Ramos (cell line): ENCODE measurements around the gene ARL10.

ENCODE experiments used
- in situ Hi-C: fragments of 300-500 bp; cut with MboI; formaldehyde crosslinking; loops from one replicate; pipeline ENCODE4 v1.14.3; 2022; ENCODE audit warnings: low sequenced_read_pairs; ENCODE audit not compliant: unreplicated experiment

The ARL10 gene

DNA sequence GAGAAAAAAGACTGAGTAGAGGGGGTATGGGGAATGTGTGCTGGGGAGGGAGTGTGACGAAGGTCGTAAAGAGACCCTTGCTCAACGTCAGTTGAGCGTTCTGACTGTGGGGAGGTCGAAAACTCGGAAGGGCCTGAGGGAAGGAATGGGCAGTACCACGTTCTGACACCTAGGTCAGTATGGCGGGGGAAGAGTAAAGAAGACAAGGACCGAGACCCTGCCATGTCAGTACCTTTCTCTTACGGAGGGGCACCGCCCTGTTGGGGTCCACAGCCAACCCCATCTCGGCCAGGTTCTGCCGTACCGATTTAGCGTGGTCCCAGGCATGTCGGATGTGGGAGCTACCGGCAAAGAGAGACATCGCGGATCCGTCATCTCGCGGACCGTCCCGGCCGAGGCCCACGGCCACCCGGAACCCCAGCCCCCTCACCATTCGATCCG, 22.7 kb downstream of the ARL10 start:
- in situ Hi-C loops, result no loop called here

DNA sequence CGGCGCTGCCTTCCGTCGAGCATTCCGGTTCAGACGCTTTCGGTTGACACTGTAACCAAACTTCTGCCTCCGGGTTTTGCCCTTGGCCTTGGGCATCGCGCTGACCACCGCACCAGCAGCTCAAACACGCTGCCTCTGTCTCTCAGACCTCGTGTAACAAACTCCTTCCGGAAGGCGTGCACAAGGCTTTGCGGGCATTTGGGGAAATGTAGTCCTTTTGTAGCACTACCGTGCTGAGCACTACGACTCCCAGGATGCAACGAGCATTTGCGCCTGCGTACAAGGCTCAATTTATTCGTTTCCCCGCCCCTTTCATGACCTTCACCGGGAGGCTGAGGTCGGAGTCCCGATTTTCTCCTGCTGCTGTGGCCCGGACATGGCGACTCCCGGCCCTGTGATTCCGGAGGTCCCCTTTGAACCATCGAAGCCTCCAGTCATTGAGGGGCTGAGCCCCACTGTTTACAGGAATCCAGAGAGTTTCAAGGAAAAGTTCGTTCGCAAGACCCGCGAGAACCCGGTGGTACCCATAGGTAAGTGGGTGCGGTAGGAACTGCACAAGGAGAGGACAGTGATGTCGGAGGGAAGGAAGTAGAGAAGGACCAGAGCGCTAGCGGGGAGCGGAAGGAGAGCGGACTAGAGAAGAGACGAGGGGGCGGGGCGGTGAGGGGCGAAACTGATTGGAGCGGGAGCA, 23.3 kb downstream of the ARL10 start, which contains the start of the genes HIGD2A and NOP16:
TSS of gene HIGD2A (plus strand) at position 308 of the 691 bp plus-strand sequence. CDS start at position 377, 69 bp downstream.
TSS of gene NOP16 (minus strand) at position 155 of the 691 bp plus-strand sequence. CDS start at position 96, 59 bp downstream.
- in situ Hi-C loops, result no loop called here

DNA sequence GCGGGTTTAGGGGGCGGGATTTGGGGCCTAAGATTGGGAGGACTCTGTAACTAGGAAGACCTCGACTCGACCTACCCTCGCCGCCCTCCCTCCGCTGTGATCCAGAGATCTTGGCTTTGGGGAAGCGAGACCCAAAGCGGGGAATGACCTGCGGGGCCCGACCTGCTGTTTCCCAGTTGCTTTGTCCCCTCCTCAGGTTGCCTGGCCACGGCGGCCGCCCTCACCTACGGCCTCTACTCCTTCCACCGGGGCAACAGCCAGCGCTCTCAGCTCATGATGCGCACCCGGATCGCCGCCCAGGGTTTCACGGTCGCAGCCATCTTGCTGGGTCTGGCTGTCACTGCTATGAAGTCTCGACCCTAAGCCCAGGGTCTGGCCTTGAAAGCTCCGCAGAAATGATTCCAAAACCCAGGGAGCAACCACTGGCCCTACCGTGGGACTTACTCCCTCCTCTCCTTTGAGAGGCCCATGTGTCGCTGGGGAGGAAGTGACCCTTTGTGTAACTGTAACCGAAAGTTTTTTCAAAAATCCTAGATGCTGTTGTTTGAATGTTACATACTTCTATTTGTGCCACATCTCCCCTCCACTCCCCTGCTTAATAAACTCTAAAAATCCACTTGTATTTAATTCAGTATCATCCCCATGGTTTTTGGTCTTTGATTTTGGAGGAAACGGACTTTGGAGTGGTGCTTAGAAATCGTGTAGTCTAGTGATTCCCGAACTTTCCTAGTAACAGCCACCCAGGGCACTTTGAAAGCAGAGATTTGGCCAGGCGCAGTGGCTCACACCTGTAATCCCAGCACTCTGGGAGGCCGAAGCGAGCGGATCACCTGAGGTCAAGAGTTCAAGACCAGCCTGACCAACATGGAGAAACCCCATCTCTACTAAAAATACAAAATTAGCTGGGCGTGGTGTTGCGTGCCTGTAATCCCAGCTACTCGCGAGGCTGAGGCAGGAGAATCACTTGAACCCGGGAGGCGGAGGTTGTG, 24.1 kb downstream of the ARL10 start:
- in situ Hi-C loops, result no loop called here

DNA sequence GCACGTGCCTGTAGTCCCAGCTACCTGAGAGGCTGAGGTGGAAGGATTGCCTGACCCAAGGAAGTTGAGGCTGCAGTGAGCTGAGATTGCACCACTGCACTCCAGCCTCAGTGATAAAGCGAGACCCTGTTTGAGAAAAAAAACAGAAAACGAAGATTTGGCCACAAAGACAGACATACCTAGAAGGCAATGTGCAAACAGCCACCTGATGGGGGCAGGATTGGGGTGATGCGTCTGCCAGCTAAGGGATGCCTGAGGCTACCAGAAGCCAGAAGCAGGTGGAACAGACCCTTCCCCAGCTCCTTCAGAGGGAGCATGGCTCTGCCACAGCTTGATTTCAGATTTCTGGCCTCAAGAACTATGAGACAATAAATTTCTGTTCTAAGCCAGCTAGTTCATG, 26.2 kb downstream of the ARL10 start:
- in situ Hi-C loops, result no loop called here

DNA sequence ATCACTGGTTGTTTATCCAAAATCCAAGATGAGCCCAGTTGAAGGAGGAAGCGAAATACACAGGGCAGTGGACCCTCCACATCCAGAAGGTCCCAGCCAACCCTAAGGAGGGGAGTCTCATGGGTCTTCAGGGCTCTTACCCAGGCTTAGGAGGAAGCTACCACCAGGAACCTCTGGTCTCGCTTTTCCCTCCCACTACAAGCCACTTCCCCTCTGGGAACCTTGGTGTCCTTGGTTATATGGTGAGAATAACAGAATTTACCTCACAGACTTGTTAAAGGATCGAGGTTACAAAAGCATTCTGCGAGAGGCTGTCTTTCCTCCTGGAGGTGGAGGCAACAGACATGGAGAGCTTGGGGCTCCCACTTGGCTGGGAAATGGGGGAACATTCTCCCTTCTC, 26.7 kb downstream of the ARL10 start:
- in situ Hi-C loops, result no loop called here

DNA sequence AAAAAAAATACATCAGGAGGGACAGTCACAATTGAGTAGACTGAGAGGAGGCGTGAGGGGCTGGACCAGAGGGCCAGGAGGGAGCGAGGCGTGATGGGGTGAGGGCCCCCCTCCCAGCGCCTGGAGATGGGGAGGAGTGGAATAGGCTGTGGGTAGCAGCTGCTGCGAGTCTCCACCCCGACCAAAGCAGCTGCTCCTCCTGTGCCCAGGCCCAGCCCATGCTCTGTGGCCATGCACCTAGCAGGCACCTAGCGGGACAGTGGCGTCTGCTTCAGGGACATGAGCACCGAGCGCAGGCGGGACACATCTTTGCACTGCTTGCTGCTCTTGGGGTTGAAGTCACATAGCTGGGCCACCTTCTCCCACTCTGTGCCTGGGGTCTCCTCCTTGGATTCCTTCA, 27.2 kb downstream of the ARL10 start:
- in situ Hi-C loops, result no loop called here

DNA sequence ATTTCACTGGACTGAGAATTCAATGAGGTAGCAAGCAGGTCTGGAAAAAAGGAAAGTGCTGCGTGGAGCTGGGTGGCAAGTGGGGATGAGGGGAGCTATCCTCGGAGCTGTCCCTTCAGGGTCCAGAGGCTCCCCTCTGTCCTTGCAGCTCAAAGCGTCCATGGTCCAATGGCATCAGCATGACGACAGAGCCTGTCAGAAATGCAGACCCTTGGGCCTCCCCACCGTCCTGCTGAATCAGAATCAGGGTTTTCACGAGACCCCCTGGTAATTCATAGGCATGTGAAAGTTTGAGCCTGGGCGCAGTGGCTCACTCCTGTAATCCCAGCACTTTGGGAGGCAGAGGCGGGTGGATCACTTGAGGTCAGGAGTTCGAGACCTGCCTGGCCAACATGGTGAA, 28.8 kb downstream of the ARL10 start:
- in situ Hi-C loops, result no loop called here

DNA sequence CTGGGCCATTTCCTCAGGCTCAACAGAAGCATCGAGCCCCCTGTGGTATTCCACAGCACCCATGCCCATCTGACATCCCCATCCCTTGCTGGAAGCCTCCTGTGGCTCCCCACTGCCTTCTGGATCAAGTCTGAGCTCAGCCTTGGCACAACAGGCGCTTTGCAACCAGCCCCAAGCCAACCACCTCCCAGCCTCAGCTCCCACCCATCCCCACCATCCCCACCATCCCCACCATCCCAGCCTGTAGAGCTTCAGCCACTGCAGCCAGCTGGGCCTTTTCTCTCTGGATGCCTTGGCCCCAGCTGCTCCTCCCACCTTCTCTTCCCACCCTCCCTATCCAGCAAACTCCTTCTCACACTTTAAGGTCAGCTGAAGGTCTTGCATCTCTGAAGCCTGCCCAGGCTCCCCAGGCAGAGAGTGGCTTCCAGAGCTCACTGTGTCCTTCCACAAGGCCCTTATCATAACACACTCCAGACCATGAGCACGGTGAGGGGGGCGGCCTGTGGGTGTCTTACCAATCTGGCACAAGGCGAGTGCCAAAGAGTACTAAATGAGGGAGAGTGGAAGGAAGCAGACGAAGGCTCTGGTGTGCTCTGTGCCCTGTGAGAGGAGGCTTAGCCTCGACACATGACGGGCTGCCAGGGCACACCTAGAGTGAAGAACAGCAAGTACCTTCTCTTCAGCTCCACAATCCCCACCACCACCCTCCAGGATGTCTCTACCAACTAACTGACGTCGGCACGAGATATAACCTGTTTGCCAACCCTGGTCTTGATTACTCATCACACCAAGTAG, 29.8 kb downstream of the ARL10 start:
- in situ Hi-C loops, result no loop called here

DNA sequence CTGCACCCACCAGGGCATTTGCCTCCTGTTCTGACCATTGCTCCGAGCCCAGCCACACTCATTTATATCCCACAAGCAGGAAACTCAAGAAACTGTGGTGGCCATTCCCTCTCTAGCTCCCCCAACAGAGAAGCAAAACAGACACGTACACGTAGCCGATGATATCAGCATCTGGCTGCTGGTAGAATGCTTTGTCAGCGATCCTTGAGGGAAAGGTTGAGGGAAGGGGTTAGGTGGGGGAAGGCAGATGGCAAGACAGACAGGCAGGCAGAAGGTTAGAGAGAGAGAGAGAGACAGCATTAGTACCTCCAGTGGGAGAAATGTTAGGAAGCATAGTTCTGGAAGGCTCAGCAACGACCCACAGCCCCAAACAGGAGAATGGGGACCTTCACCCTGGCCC, 31.0 kb downstream of the ARL10 start:
- in situ Hi-C loops, result no loop called here

DNA sequence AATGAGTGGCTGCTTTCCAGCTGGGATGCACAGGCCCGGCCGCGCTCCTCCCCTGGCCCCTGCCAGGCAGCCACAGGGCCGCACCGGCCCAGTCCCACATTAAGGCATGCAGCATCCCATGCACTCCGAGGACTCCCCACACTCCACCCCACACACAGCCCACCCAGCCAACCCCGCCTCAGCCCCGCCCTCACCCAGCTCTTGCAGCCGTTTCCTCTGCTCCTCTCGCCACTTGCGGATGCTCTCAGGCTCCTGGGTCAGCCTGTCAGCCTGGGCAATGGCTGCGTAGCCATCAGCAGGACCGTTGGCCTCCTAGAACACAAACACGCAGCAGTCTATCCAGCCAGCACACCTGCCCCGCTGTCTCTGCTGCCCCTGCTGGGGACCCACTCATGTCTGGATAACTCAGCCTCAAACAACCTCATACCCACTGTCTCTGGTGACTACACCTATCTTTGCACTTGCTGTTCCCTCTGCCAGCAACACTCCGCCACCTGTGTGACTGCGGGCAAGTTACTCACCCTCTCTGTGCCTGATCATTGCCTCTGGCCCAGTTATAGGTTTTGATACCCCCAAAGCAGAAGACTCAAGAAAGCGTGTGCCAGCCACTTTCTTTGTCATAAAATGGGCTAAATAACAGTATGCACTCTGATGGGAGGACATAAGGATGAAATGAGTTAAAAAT, 32.6 kb downstream of the ARL10 start:
- in situ Hi-C loops, result no loop called here

DNA sequence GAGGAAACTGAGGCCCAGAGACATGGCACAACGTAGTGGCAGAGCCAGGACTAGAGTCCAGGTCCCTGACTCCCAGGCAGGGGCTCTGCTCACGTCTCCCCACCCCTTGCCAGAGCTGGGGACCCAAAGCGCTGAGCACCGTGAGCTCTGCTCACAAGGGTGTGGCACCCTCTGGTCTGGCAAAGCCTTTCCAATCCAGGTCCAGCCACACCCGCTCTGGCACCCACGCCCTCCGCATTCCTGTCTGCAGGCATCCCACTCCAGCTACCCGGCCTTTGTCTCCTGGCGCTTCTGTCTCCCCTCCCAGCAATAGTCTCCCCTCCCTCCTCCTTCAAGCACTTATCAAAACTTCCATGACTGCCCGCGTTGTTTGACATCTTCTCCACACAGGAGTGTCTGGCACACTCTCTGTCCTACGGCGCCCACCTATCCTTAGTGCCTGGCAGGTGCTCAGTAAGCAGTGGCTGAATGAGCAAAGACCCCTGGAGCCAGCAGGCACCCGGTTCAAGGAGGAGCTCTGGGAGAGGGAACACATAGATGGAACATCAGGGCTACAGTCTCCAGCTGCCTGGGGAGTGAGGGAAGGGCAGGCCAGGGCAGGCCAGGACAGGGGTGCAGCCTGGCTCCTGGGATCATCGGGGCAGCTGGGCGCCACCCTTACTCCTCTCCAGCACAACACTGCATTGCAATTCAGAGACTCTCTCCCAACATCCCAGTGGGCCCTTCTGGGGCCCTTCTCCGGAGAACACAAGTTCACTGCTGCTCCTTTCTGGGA, 35.3 kb downstream of the ARL10 start:
- in situ Hi-C loops, result loop anchor here (25.0 kb wide), 1 partner anchor 663 kb away; no protein-coding TSS in a partner anchor

DNA sequence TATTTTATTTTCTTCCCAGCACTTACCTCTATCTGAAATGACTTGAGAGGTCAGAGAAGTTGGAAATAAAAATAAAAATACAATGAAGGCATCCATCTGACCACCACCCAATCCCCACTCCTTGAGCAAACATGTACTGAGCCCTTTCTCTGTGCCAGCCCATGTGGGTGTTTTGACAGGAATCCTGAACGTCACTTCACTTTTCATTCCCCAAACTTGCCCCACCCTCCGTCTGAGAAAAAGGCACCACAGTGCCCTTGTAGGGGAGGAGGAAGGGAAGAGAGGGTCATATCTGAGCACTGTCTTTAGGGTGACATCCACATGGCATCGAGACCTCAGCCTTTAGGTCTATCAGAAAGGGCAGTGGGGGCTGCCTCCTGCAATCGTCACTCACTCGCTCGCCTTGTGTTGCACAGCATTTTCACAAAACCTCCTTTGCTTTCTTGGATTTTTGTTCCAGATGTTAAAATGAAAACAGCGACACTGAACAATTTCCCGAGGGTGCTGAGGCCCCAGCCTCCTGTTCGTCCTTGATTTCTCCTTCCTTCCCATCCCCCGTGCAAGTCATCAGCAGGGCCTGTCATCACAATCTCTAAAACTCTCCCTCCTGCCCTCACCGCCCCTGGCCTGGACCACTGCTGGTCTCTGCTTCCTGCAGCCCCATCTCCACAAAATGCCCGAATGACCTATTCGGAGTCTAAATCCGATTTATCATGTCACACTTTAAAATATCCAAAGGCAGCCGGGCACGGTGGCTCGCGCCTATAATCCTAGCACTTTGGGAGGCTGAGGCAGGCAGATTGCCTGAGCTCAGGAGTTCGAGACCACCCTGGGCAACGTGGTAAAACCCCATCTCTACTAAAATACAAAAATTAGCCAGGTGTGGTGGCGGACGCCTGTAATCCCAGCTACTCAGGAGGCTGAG, 36.3 kb downstream of the ARL10 start:
- in situ Hi-C loops, result loop anchor here (25.0 kb wide), 1 partner anchor 664 kb away; no protein-coding TSS in a partner anchor

DNA sequence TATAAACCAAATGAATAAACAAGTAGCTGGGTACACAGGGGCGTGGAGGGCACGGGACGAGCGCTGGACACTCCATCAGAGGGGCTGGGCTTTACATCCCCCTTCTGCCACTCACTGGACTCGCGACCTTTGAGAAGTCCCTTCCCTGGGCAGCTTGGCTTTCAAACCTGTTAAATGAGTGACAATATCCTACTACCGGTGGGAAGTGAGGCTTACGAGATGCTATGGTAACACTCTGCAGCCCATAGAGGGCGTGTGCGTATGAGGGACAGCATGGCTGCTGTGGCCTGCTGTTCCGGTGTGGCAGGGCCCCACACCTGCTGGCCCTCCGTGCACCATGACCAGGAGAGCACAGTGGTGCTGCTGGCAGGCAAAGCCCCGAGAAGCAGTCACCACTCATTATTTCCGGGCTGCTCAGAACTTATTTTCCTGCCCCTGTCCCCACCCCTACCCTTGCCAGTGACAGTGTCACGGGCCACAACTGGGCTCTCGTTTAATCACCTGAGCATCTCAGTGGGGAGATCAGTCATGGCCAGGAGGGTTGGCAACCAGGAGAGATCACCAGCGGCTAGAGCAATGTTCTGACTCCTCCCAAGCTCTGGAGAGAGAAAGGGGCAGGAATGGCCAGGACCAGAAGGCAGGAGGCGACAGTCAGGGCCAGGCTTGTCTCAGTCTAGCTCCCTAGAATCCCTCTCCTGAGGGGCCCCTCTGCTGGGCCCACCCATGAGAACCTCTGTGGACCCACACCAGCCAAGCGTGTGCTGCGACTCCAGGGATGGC, 40.6 kb downstream of the ARL10 start:
- in situ Hi-C loops, result loop anchor here (25.0 kb wide), 1 partner anchor 669 kb away; no protein-coding TSS in a partner anchor

DNA sequence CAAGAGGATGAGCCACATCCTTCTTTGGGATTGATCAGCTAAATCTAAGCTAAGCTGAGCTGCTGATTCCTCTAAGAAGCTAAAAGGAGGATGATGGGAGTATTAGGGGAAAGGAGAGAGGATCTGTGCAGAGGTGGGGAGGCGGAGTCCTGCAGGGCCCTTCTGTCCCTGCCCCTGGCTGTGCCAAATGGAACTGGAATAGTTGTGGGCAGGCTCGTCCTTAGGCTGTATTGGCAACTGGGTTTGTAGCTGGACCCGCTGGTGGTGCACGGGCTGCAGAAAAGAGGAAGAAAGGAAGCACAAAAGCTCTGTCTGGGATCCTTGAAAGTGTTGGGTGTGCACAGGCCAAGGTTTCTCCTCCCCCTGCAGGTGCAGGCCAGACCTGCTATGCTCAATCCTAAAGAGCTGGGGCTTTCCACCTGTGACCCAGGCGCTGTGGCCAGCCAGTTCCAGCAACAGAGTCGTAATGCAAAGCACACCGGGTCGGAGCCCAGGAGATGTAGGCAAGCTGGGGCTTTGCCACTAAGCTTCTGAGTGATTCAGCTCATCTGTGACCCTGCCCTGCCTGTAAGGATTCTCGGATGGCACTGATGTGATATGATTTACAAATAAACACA, 41.3 kb downstream of the ARL10 start:
- in situ Hi-C loops, result loop anchor here (25.0 kb wide), 1 partner anchor 669 kb away; no protein-coding TSS in a partner anchor

DNA sequence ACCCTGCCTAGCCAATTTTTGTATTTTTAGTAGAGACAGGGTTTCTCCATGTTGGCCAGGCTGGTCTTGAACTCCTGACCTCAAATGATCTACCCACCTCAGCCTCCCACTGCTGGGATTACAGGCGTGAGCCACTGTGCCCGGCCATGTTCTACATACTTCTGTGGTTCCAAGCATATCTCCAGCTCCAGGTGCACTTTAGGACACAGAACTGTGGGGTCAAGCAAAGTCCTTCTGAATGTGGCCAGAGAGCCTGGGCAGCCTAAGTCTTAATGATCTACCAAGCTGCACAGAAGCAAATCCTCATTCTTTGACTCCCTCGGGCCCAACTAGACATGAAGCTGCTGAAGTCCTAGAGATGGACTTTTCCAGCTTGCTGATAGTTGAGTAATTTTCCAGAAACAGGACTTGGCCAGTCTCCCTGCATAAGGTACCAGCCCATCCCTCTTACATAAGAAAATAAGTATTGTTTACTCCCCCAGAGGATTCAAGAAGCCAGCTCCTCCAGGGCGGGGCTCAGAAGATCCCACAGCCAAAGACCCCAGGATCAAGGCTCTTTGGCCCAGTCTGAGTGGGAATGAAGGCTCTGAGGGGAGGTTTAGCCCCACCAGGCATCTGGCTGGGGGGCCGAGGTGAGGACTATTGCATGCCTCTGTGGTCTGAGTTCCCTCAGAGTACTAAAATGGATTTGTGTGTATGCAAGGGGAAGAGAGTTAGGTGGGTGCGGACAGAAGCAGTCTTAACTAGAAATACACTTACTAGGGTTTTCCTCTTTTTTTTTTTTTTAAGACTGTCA, 42.4 kb downstream of the ARL10 start:
- in situ Hi-C loops, result loop anchor here (25.0 kb wide), 1 partner anchor 670 kb away; no protein-coding TSS in a partner anchor

DNA sequence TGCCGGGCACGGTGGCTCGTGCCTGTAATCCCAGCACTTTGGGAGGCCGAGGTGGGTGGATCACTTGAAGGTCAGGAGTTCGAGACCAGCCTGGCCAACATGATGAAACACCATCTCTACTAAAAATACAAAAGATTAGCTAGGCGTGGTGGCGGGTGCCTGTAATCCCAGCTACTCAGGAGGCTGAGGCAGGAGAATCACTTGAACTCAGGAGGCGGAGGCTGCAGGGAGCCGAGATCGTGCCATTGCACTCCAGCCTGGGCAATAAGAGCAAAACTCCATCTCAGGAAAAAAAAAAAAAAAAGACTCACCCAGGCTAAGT, 42.9 kb downstream of the ARL10 start:
- in situ Hi-C loops, result loop anchor here (25.0 kb wide), 1 partner anchor 671 kb away; no protein-coding TSS in a partner anchor
